Gastroesophageal sphincter (tissue), 2 donors: ENCODE results near the gene DYNC2H1.

Experiments used
- EP300 ChIP-seq: sonication (generic); formaldehyde crosslinking; IDR thresholded peaks from one replicate; pipeline ENCODE4 v1.6.1; 2017; ENCODE audit warnings: antibody characterized with exemption, mild to moderate bottlenecking
- POLR2AphosphoS5 ChIP-seq: sonication (generic); formaldehyde crosslinking; IDR thresholded peaks from one replicate; pipeline ENCODE4 v1.6.1; 2017; ENCODE audit warnings: antibody characterized with exemption

DNA sequence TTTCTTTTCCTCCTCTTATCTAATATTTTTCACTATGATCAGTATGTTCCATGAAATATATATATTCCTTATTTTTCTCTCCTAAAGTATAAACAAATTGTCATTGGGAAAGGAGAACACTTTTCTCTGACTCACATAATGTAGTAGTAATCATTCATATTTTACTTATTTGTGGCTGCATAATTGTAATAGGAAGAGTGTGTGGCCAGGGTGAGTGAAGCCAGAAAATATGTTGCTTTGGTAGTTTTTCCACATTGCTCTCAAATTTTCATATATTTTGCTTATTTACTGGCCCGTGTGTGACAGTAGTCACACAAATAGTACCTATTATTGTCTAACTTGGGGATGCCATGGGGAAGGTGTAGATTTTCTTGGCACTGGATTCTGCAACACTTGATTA is 172.1 kb downstream of the DYNC2H1 start:
- no peak for TF ChIP-seq EP300
- no peak for TF ChIP-seq POLR2AphosphoS5
